Liver (tissue), 9 donors: ENCODE measurements around the gene OMG. TPM values are rescaled to one million over a fixed set of nuclear protein-coding genes. Genes with fewer than 3 reads are reported as not detected.

ENCODE experiments used
- DNase-seq: peaks from one replicate; pipeline ENCODE4 v3.0.0-alpha.2; 2017; ENCODE audit warnings: low spot score
- H3K27ac ChIP-seq, 2 donors: one replicate each; pipeline ENCODE4 v1.7.0; 2013; ENCODE audit warnings: inconsistent platforms in 2 of 2, low read length in 2 of 2, control low read depth in 1 of 2, low read depth in 1 of 2, mild to moderate bottlenecking in 1 of 2
- H3K27me3 ChIP-seq, 4 donors: one replicate each; pipeline versions ENCODE4 v1.6.1 to v1.7.0; 2013; ENCODE audit warnings: low read length in 3 of 4, inconsistent platforms in 1 of 4, mild to moderate bottlenecking in 1 of 4, moderate library complexity in 1 of 4; ENCODE audit not compliant: control insufficient read depth in 4 of 4, insufficient read depth in 4 of 4
- H3K36me3 ChIP-seq, 4 donors: one replicate each; pipeline versions ENCODE4 v1.6.1 to v1.7.0; 2013; ENCODE audit warnings: low read length in 3 of 4, mild to moderate bottlenecking in 3 of 4, low read depth in 1 of 4, moderate library complexity in 1 of 4; ENCODE audit not compliant: control insufficient read depth in 4 of 4, insufficient read depth in 3 of 4
- H3K4me1 ChIP-seq, 4 donors: one replicate each; pipeline versions ENCODE4 v1.6.1 to v1.7.0; 2013; ENCODE audit warnings: low read length in 3 of 4, mild to moderate bottlenecking in 3 of 4, moderate library complexity in 1 of 4; ENCODE audit not compliant: control insufficient read depth in 4 of 4, insufficient read depth in 4 of 4
- H3K4me3 ChIP-seq, 3 donors: one replicate each; pipeline versions ENCODE4 v1.6.1 to v1.7.0; 2013; ENCODE audit warnings: low read length in 3 of 3, control low read depth in 1 of 3, low read depth in 1 of 3, mild to moderate bottlenecking in 1 of 3
- H3K9ac ChIP-seq, 2 donors: one replicate each; pipeline ENCODE4 v1.7.0; 2013; ENCODE audit warnings: low read length in 2 of 2, mild to moderate bottlenecking in 2 of 2, moderate library complexity in 2 of 2, control low read depth in 1 of 2, low read depth in 1 of 2
- H3K9me3 ChIP-seq, 4 donors: one replicate each; pipeline versions ENCODE4 v1.6.1 to v1.7.0; 2013; ENCODE audit warnings: low read length in 3 of 4; ENCODE audit not compliant: control insufficient read depth in 4 of 4
- ATF3 ChIP-seq: IDR thresholded peaks from 2 replicates; pipeline ENCODE4 v1.6.1; 2016; ENCODE audit warnings: antibody characterized with exemption
- CTCF ChIP-seq: fragments of 150-350 bp; IDR thresholded peaks from 2 replicates; pipeline ENCODE4 v1.5.1; 2017; ENCODE audit warnings: improper control_type of control experiment, low read depth, low read length; ENCODE audit not compliant: missing input control
- EGR1 ChIP-seq, 2 donors: IDR thresholded peaks; 2 replicates each; pipeline ENCODE4 v1.6.1; 2016 to 2018; ENCODE audit warnings: antibody characterized with exemption in 2 of 2, low read depth in 2 of 2
- FOXA1 ChIP-seq: IDR thresholded peaks from 2 replicates; pipeline ENCODE4 v1.6.1; 2016; ENCODE audit warnings: antibody characterized with exemption
- FOXA2 ChIP-seq: IDR thresholded peaks from 2 replicates; pipeline ENCODE4 v1.6.1; 2016; ENCODE audit warnings: antibody characterized with exemption
- GABPA ChIP-seq, 2 donors: IDR thresholded peaks in 1 of 2; conservative IDR thresholded peaks in 1 of 2; 2 replicates each; pipeline ENCODE4 v1.6.1; 2016; ENCODE audit warnings: antibody characterized with exemption in 2 of 2, mild to moderate bottlenecking in 1 of 2, moderate library complexity in 1 of 2
- HNF4A ChIP-seq, 2 donors: conservative IDR thresholded peaks; 2 replicates each; pipeline ENCODE4 v1.6.1; 2016; ENCODE audit warnings: antibody characterized with exemption in 2 of 2, mild to moderate bottlenecking in 2 of 2
- HNF4G ChIP-seq: IDR thresholded peaks from 2 replicates; pipeline ENCODE4 v1.6.1; 2016; ENCODE audit warnings: antibody characterized with exemption
- JUND ChIP-seq, 2 donors: IDR thresholded peaks; 2 replicates each; pipeline ENCODE4 v1.6.1; 2016; ENCODE audit warnings: antibody characterized with exemption in 2 of 2
- NR2F2 ChIP-seq: IDR thresholded peaks from 2 replicates; pipeline ENCODE4 v1.6.1; 2016; ENCODE audit warnings: antibody characterized with exemption
- RAD21 ChIP-seq, 2 donors: IDR thresholded peaks; 2 replicates each; pipeline ENCODE4 v1.6.1; 2016; ENCODE audit warnings: antibody characterized with exemption in 2 of 2, mild to moderate bottlenecking in 2 of 2
- REST ChIP-seq: IDR thresholded peaks from 2 replicates; pipeline ENCODE4 v1.6.1; 2016; ENCODE audit warnings: antibody characterized with exemption, mild to moderate bottlenecking
- RXRA ChIP-seq, 2 donors: IDR thresholded peaks; 2 replicates each; pipeline ENCODE4 v1.6.1; 2017 to 2018; ENCODE audit warnings: antibody characterized with exemption in 2 of 2, mild to moderate bottlenecking in 1 of 2
- SP1 ChIP-seq: IDR thresholded peaks from 2 replicates; pipeline ENCODE4 v1.6.1; 2018; ENCODE audit warnings: antibody characterized with exemption, mild to moderate bottlenecking
- TAF1 ChIP-seq: conservative IDR thresholded peaks from 2 replicates; pipeline ENCODE4 v1.6.1; 2016; ENCODE audit warnings: antibody characterized with exemption, mild to moderate bottlenecking
- YY1 ChIP-seq: IDR thresholded peaks from 2 replicates; pipeline ENCODE4 v1.6.1; 2016; ENCODE audit warnings: antibody characterized with exemption, mild to moderate bottlenecking
- ZBTB33 ChIP-seq: IDR thresholded peaks from 2 replicates; pipeline ENCODE4 v1.6.1; 2016; ENCODE audit warnings: antibody characterized with exemption
- polyA plus RNA-seq, 2 donors: library from polyadenylated mRNA; stranded (reverse) in 1 of 2; unstranded in 1 of 2; fragments of 200-250 nt in 1 of 2; fragments of >200 nt in 1 of 2; fragmentation: Nextera tagmentation in 1 of 2; extraction: Ambion mirVana in 1 of 2; gene quantifications; one replicate each; pipeline versions ENCODE4 v1.2.1 to v1.2.3, GENCODE V29; 2013 to 2015
- total RNA-seq, 2 donors: library from RNA; depleted of rRNA; stranded (reverse); fragments of >200 nt; gene quantifications; one replicate each; pipeline ENCODE4 v1.2.3, GENCODE V29; 2014
- TF ChIP-seq, protein P1 (sequence below): IDR thresholded peaks from 2 replicates; pipeline ENCODE4 v1.6.1; 2016; ENCODE audit warnings: antibody characterized with exemption
- donor health status: healthy.
- donor health status: healthy.
- donor health status: healthy.
- donor health status: healthy.
- donor health status: healthy.

OMG gene
- total and polyA plus RNA-seq, 4 donors: 0.05 to 2.1 (median 0.19) TPM

- H3K27ac ChIP-seq: no peak overlapping the region
- no peak for DNase-seq
- peaks cover 2 to 19% (median 9%) of the 10 kb centered on the region in 4 donors for H3K36me3 ChIP-seq
- TF ChIP-seq JUND (IDR thresholded peaks at IDR 0.05): no peak
- TF ChIP-seq FOXA2: no peak
- TF ChIP-seq HNF4G: no peak
- no peak for TF ChIP-seq TAF1
- TF ChIP-seq ZBTB33: no peak
- no peak for TF ChIP-seq HNF4A (conservative IDR thresholded peaks at IDR 0.05)
- TF ChIP-seq, protein P1, sequence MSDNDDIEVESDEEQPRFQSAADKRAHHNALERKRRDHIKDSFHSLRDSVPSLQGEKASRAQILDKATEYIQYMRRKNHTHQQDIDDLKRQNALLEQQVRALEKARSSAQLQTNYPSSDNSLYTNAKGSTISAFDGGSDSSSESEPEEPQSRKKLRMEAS: no peak
- TF ChIP-seq RAD21 (IDR thresholded peaks at IDR 0.05): no peak
- TF ChIP-seq ATF3: no peak
- no peak for TF ChIP-seq SP1
- no peak for TF ChIP-seq FOXA1
- TF ChIP-seq RXRA (IDR thresholded peaks at IDR 0.05): no peak
- no peak for TF ChIP-seq REST
- no peak overlapping the region for H3K4me3 ChIP-seq
- H3K4me1 ChIP-seq: no peaks in the 10 kb centered on the region
- no peaks in the 10 kb centered on the region for H3K9me3 ChIP-seq
- H3K27me3 ChIP-seq: no peaks in the 10 kb centered on the region
- H3K9ac ChIP-seq: no peak overlapping the region
These were observed 32.2 kb upstream of the OMG start for GRCh38 chr17:31329221-31329620.

- Histone ChIP-seq H3K36me3 (peaks cover 2 to 19% (median 9%) of the 10 kb centered on the region in 4 donors), H3K9ac (no peak overlapping the region), H3K27ac (no peak overlapping the region), H3K27me3 (no peaks in the 10 kb centered on the region), H3K4me3 (no peak overlapping the region), H3K9me3 (no peaks in the 10 kb centered on the region), H3K4me1 (no peaks in the 10 kb centered on the region)
- DNase-seq: no peak
- TF ChIP-seq SP1: no peak
- TF ChIP-seq ZBTB33: no peak
- TF ChIP-seq HNF4G: no peak
- TF ChIP-seq FOXA2: no peak
- no peak for TF ChIP-seq REST
- no peak for TF ChIP-seq EGR1 (IDR thresholded peaks at IDR 0.05; ENCODE audit: low read depth in 2 of 2)
- no peak for TF ChIP-seq CTCF
- TF ChIP-seq YY1: no peak
- no peak for TF ChIP-seq NR2F2
- TF ChIP-seq GABPA (IDR thresholded peaks at IDR 0.05 in 1 of 2, conservative IDR thresholded peaks at IDR 0.05 in 1 of 2): no peak
- TF ChIP-seq, protein P1: no peak
- TF ChIP-seq RXRA (IDR thresholded peaks at IDR 0.05): no peak
- TF ChIP-seq RAD21 (IDR thresholded peaks at IDR 0.05): no peak
- no peak for TF ChIP-seq FOXA1
- no peak for TF ChIP-seq ATF3
- TF ChIP-seq JUND (IDR thresholded peaks at IDR 0.05): no peak
- TF ChIP-seq HNF4A (conservative IDR thresholded peaks at IDR 0.05): no peak
These were observed 31.1 kb upstream of the OMG start for GRCh38 chr17:31328160-31328535.
